CD4-positive, alpha-beta T cell (primary cell): ENCODE results near the gene PUS1. TPM values are rescaled to one million over a fixed set of nuclear protein-coding genes. Genes with fewer than 3 reads are reported as not detected.

Experiments used
- ATAC-seq: fragments of 200-7000 bp; cut with Tn5 transposase; one replicate; pipeline ENCODE4 v1.10.0; 2022; ENCODE audit warnings: mild to moderate bottlenecking; ENCODE audit not compliant: poor library complexity
- CTCF ChIA-PET: fragments of 350-600 bp; sonication (Branson Sonifier 250); formaldehyde crosslinking; loops from one replicate; lab custom pipeline; 2021; ENCODE audit warnings: antibody characterized with exemption, inconsistent platforms; lab: Charles Lee
- POLR2A ChIA-PET: fragments of 350-600 bp; sonication (Branson Sonifier 250); formaldehyde crosslinking; loops from one replicate; lab custom pipeline; 2021; ENCODE audit warnings: antibody characterized with exemption, inconsistent platforms; lab: Charles Lee
- DNase-seq, 14 experiments: peaks; one replicate each; pipeline ENCODE4 v3.0.0-alpha.2; 2013 to 2020; ENCODE audit warnings: mixed read lengths in 2 of 14
- H3K27ac ChIP-seq, 2 donors: one replicate each; pipeline versions ENCODE4 v1.5.1 to v1.7.0; 2013; ENCODE audit warnings: low read length in 2 of 2, low read depth in 1 of 2, mild to moderate bottlenecking in 1 of 2
- H3K27me3 ChIP-seq, 2 experiments: 1 replicate in 1 of 2; 2 replicates in 1 of 2; pipeline versions ENCODE4 v1.6.1 to v1.7.0; 2013; ENCODE audit warnings: low read length in 2 of 2, control low read depth in 1 of 2, mild to moderate bottlenecking in 1 of 2, moderate library complexity in 1 of 2; ENCODE audit not compliant: insufficient read depth in 2 of 2, control insufficient read depth in 1 of 2
- H3K36me3 ChIP-seq: one replicate; pipeline ENCODE4 v1.6.1; 2013; ENCODE audit warnings: low read length, control low read depth; ENCODE audit not compliant: insufficient read depth
- H3K4me1 ChIP-seq: one replicate; pipeline ENCODE4 v1.6.1; 2013; ENCODE audit warnings: low read length, control low read depth; ENCODE audit not compliant: insufficient read depth
- H3K4me3 ChIP-seq: one replicate; pipeline ENCODE4 v1.5.1; 2013; ENCODE audit warnings: mild to moderate bottlenecking, low read length, moderate library complexity
- H3K9me3 ChIP-seq, 2 experiments: 1 replicate in 1 of 2; 2 replicates in 1 of 2; pipeline versions ENCODE4 v1.6.1 to v1.7.0; 2013; ENCODE audit warnings: low read length in 2 of 2, mild to moderate bottlenecking in 2 of 2, control low read depth in 1 of 2, moderate library complexity in 1 of 2; ENCODE audit not compliant: control insufficient read depth in 1 of 2, insufficient read depth in 1 of 2
- H3K27ac Mint-ChIP-seq: one replicate; pipeline ENCODE4 v1.8.0; 2020; ENCODE audit warnings: mixed read lengths
- H3K27me3 Mint-ChIP-seq: one replicate; pipeline ENCODE4 v1.8.0; 2021; ENCODE audit warnings: mixed read lengths
- H3K36me3 Mint-ChIP-seq: one replicate; pipeline ENCODE4 v1.8.0; 2021; ENCODE audit warnings: low read depth, mixed read lengths
- H3K4me1 Mint-ChIP-seq: one replicate; pipeline ENCODE4 v1.8.0; 2021; ENCODE audit warnings: low read depth, mixed read lengths
- H3K4me3 Mint-ChIP-seq: one replicate; pipeline ENCODE4 v1.8.0; 2020; ENCODE audit warnings: mild to moderate bottlenecking, mixed read lengths
- H3K9me3 Mint-ChIP-seq: one replicate; pipeline ENCODE4 v1.8.0; 2020; ENCODE audit warnings: mixed read lengths
- CTCF ChIP-seq: fragments of 200-600 bp; IDR thresholded peaks from one replicate; pipeline ENCODE4 v1.8.0; 2022; ENCODE audit warnings: antibody characterized with exemption, mild to moderate bottlenecking
- intact Hi-C, 2 experiments: fragments of 100-400 bp; cut with DNase I in 1 of 2; cut with micrococcal nuclease in 1 of 2; formaldehyde crosslinking; loops; one replicate each; pipeline versions ENCODE4 v1.15.1 to v1.9.0; 2023 to 2025; cut with DNase I, micrococcal nuclease
- total RNA-seq, 174 experiments: library from RNA in 2 of 174; stranded (reverse) in 2 of 174; gene quantifications; one replicate each; pipeline ENCODE4 v1.2.3 and lab custom pipeline; 2021 to 2026

The PUS1 gene
- total RNA-seq, 2 experiments from 2014 or later = 17.7 to 18.2 TPM

DNA sequence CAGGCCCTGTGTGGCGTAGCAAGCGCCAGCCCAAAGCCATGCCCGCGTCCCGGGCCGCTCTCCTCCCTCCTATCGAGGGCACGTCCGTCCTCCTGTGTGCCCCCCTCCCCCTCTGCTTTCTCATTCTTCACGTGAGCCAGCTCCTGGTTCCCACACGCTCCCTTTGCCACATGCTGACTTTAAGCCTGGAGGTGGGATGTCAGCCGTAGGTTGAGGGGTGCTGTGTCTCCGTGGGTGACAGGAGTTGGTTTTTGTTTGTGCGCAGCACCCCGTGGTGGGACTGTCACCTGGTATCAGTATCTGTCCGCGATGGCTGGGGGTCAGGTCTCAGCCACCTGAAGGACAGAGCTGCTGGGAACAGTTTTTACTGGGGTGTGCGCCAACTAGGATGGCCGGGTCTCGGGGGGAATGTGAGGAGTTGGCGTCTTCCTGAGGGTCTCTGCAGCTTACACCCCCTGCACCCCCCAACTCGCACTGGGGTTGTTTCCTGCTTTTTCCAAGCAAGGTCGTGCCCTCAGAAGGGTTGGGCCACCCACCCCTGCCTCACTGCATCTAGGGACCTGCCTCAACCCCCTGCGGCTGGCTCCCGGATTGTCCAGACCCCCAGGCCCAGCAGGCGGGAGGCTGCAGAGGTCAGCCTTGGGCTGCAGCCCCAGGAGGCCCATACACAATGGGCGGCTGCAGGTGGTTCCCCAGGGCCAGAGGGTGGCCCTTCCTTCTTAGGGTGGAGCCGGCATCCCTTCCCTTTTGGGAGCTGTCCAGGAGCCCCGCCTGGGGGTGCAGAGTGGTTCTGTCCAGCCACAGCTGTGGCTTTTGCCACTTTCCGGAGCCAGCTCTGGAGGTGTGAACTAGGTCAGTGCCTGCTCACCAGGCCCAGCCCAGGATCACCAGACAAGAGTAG is 27.4 kb upstream of the PUS1 start:
- no peak overlapping the region for H3K27ac Mint-ChIP-seq
- H3K27me3 Mint-ChIP-seq = no peaks in the 10 kb centered on the region
- H3K4me1 Mint-ChIP-seq = peaks cover 16% of the 10 kb centered on the region
- Histone ChIP-seq H3K27ac (no peak overlapping the region), H3K36me3 (no peaks in the 10 kb centered on the region), H3K9me3 (no peaks in the 10 kb centered on the region), H3K4me3 (no peak overlapping the region), H3K27me3 (no peaks in the 10 kb centered on the region), H3K4me1 (peaks cover 41% of the 10 kb centered on the region)
- no peak for TF ChIP-seq CTCF
- ATAC-seq (no peak), DNase-seq (no peak)
- no peak overlapping the region for H3K4me3 Mint-ChIP-seq
- intact Hi-C loops = no loop called here
- no peaks in the 10 kb centered on the region for H3K9me3 Mint-ChIP-seq
- ChIA-PET POLR2A (no interaction called here), CTCF (no interaction called here)
- H3K36me3 Mint-ChIP-seq = peaks cover 8% of the 10 kb centered on the region

DNA sequence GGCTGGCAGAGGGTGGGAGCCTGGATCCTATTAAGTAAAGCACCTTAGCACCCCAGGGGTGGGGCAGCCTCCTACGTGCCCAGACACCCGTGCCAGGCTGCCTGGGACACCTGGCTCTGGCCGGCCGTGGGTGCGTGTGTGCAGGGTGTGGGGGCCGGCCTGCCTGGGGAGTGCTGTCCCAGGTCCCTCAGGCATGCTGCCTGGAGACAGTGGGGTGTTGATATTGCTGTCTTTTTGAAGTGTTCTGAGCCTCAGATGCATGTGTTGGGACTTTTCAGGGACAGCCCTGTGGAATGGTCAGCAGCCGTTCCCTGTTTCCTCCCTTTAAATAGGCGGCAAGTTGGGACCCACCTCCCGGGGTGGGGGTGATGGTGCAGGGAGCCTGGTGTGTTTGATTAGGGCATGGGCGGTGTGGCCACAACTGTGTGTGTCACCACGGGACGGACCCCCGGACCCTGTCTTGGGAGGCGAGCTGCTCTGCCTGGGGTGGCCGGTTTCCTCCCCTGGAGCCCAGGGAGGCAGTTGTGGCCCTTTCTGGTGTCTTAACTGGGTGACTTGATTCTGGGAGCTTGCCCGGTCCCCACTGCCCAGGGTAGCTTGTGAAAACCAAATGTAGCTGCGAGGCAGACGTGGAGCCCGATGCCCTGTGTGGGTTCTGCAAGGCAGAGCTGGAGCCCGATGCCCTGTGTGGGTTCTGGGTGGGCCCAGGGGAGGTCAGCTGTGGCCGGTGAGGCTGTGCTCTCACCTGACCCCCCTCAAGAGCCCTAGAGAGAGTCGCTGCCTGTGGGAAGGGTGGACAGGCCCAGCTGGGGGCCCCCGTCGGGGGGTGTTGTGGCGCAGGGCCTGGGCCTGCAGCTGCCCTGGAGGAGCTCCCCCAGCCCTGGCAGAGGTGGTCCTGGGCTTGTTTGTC is 26.5 kb upstream of the PUS1 start:
- no peaks in the 10 kb centered on the region for H3K27me3 Mint-ChIP-seq
- DNase-seq (no peak), ATAC-seq (no peak)
- H3K9me3 ChIP-seq = no peaks in the 10 kb centered on the region
- ChIA-PET POLR2A (no interaction called here), CTCF (no interaction called here)
- H3K36me3 Mint-ChIP-seq = peaks cover 4% of the 10 kb centered on the region
- H3K27ac Mint-ChIP-seq = no peak overlapping the region
- no peak overlapping the region for H3K4me3 Mint-ChIP-seq
- no peak overlapping the region for H3K4me3 ChIP-seq
- no peaks in the 10 kb centered on the region for H3K27me3 ChIP-seq
- peaks cover 8% of the 10 kb centered on the region for H3K36me3 ChIP-seq
- H3K9me3 Mint-ChIP-seq = no peaks in the 10 kb centered on the region
- no peak for TF ChIP-seq CTCF
- no peak overlapping the region for H3K27ac ChIP-seq
- H3K4me1 Mint-ChIP-seq = peaks cover 7% of the 10 kb centered on the region
- intact Hi-C loops = no loop called here
- H3K4me1 ChIP-seq = peaks cover 32% of the 10 kb centered on the region

- DNase-seq (no peak), ATAC-seq (no peak)
- intact Hi-C loops = no loop called here
- Histone ChIP-seq H3K27ac (no peak overlapping the region), H3K4me3 (no peak overlapping the region), H3K27me3 (no peaks in the 10 kb centered on the region), H3K4me1 (peaks cover 26% of the 10 kb centered on the region), H3K9me3 (no peaks in the 10 kb centered on the region), H3K36me3 (peaks cover 9% of the 10 kb centered on the region)
- Mint-ChIP-seq H3K27ac (no peak overlapping the region), H3K36me3 (peaks cover 4% of the 10 kb centered on the region), H3K9me3 (no peaks in the 10 kb centered on the region), H3K27me3 (no peaks in the 10 kb centered on the region), H3K4me3 (no peak overlapping the region), H3K4me1 (no peaks in the 10 kb centered on the region)
- POLR2A ChIA-PET = no interaction called here
- TF ChIP-seq CTCF = no peak
- CTCF ChIA-PET = no interaction called here
Observed at GRCh38 chr12:131903270-131904255, 25.5 kb upstream of the PUS1 start.
